ENCODE data around the gene ENO2. TPM values are rescaled to one million over a fixed set of nuclear protein-coding genes. Genes with fewer than 3 reads are reported as not detected.
"Not testable (repeated sequence)": the region's sequence is repeated elsewhere in the genome, so short reads cannot be mapped to it uniquely, and the experiment has no call there.

Gene ENO2
- 100 to 1,000 TPM in 5 of 8 experiments, 1 to 10 TPM in 3; 2.6 to 399 (median 169) TPM for total RNA-seq

- 0% methylated on average over 8 of the region's 68 CpGs; no CpG with 5 or more reads in 9 of the 10 experiments for whole genome bisulfite sequencing, 10 experiments
- Histone ChIP-seq H3K4me1 (replicated peaks in 1 of 2) (peaks cover 15 to 16% of the 10 kb centered on the region in 2 donors), H3K27ac (peak within 1 kb of the TSS; percentile 88 to 96), H3K4me3 (peak within 1 kb of the TSS; percentile 71 to 99 (median 96))
- ATAC-seq (replicated peaks in 6 of 8), result peak; percentile 84 to 94 (median 90)
- in situ Hi-C loops (cut with MboI; ENCODE audit: low pct_unique_long_range_greater_than_20kb in 2 of 9, low sequenced_read_pairs in 9 of 9, unreplicated experiment in 9 of 9), result no loop called here
Measured at GRCh38 chr12:6914246-6914946, at the start of gene ENO2. Gene ENO2, plus strand, starts transcription at chr12:6914580. Its CDS starts 1,253 bp downstream, at chr12:6915833.

GRCh38 chr12:6865307-6865706 lies 49.1 kb upstream of the ENO2 start:
- peaks cover 17 to 19% of the 10 kb centered on the region in 2 donors for H3K4me1 ChIP-seq (replicated peaks in 1 of 2)
- ATAC-seq (replicated peaks in 6 of 8); H3K27ac ChIP-seq; H3K4me3 ChIP-seq; in situ Hi-C loops (cut with MboI; ENCODE audit: low pct_unique_long_range_greater_than_20kb in 2 of 9, low sequenced_read_pairs in 9 of 9, unreplicated experiment in 9 of 9): not testable (repeated sequence)
- WGBS, 10 experiments, result 67 to 100% (median 100%) methylated on average over 1 to 5 of the region's 5 CpGs; no CpG with 5 or more reads in 5 of the 10 experiments

- WGBS, 10 experiments, result 56 to 70% (median 60%) methylated on average over 1 to 6 of the region's 19 CpGs; no CpG with 5 or more reads in 5 of the 10 experiments
- H3K27ac ChIP-seq, result peak overlapping the region in 1 of 2 donors; percentile 76
- no peak for ATAC-seq (replicated peaks in 6 of 8)
Measured at GRCh38 chr12:6866163-6866919, 48.0 kb upstream of the ENO2 start.

GRCh38 chr12:6866920-6867412 lies 47.4 kb upstream of the ENO2 start:
- in situ Hi-C loops (cut with MboI; ENCODE audit: low pct_unique_long_range_greater_than_20kb in 2 of 9, low sequenced_read_pairs in 9 of 9, unreplicated experiment in 9 of 9), result no loop called here
- H3K4me1 ChIP-seq (replicated peaks in 1 of 2), result peaks cover 21 to 23% of the 10 kb centered on the region in 2 donors
- peak; percentile 1 to 31 (median 14) for ATAC-seq (replicated peaks in 6 of 8)
- peak overlapping the region; percentile 83 to 95 (median 89) for H3K4me3 ChIP-seq
- H3K27ac ChIP-seq, result peak overlapping the region; percentile 50 to 76
- WGBS, 10 experiments, result 0 to 40% (median 0%) methylated on average over 1 to 4 of the region's 33 CpGs; no CpG with 5 or more reads in 5 of the 10 experiments

More at GRCh38 chr12:6866163-6866919, 48.0 kb upstream of the ENO2 start:
- in situ Hi-C loops (cut with MboI; ENCODE audit: low pct_unique_long_range_greater_than_20kb in 2 of 9, low sequenced_read_pairs in 9 of 9, unreplicated experiment in 9 of 9), result no loop called here
- Histone ChIP-seq H3K4me3 (peak overlapping the region in 4 of 5 donors; percentile 83 to 94 (median 88)), H3K4me1 (replicated peaks in 1 of 2) (peaks cover 17 to 19% of the 10 kb centered on the region in 2 donors)

- 0% methylated on average over 4 to 12 of the region's 86 CpGs; no CpG with 5 or more reads in 8 of the 10 experiments for WGBS, 10 experiments
- ATAC-seq (replicated peaks in 6 of 8), result peak; percentile 73 to 80 (median 76)
- in situ Hi-C loops (cut with MboI; ENCODE audit: low pct_unique_long_range_greater_than_20kb in 2 of 9, low sequenced_read_pairs in 9 of 9, unreplicated experiment in 9 of 9), result no loop called here
Measured at GRCh38 chr12:6867413-6868210, 46.8 kb upstream of the ENO2 start, which contains the start of gene TPI1. Gene TPI1, plus strand, starts transcription at chr12:6867531. Its CDS starts 36 bp downstream, at chr12:6867567.

GRCh38 chr12:6868211-6869048 lies 46.0 kb upstream of the ENO2 start:
- in situ Hi-C loops (cut with MboI; ENCODE audit: low pct_unique_long_range_greater_than_20kb in 2 of 9, low sequenced_read_pairs in 9 of 9, unreplicated experiment in 9 of 9), result no loop called here

More at GRCh38 chr12:6867413-6868210, 46.8 kb upstream of the ENO2 start, which contains the start of gene TPI1:
- Histone ChIP-seq H3K27ac (peak within 1 kb of the TSS; percentile 76 to 77), H3K4me1 (replicated peaks in 1 of 2) (peaks cover 24 to 25% of the 10 kb centered on the region in 2 donors), H3K4me3 (peak within 1 kb of the TSS; percentile 83 to 95 (median 89))

GRCh38 chr12:6869049-6870021 lies 45.0 kb upstream of the ENO2 start:
- ATAC-seq (replicated peaks in 6 of 8), result peak in 4 of 8 experiments; percentile 0 to 4 (median 2)

More at GRCh38 chr12:6868211-6869048, 46.0 kb upstream of the ENO2 start:
- Histone ChIP-seq H3K4me1 (replicated peaks in 1 of 2) (peaks cover 24 to 25% of the 10 kb centered on the region in 2 donors), H3K4me3 (peak overlapping the region; percentile 83 to 95 (median 89)), H3K27ac (peak overlapping the region; percentile 76 to 77)
- 0 to 33% (median 0%) methylated on average over 1 to 9 of the region's 22 CpGs; no CpG with 5 or more reads in 2 of the 10 experiments for WGBS, 10 experiments
- no peak for ATAC-seq (replicated peaks in 6 of 8)

GRCh38 chr12:6870304-6870703 lies 44.1 kb upstream of the ENO2 start:
- peaks cover 24 to 28% of the 10 kb centered on the region in 2 donors for H3K4me1 ChIP-seq (replicated peaks in 1 of 2)
- in situ Hi-C loops (cut with MboI; ENCODE audit: low pct_unique_long_range_greater_than_20kb in 2 of 9, low sequenced_read_pairs in 9 of 9, unreplicated experiment in 9 of 9); H3K4me3 ChIP-seq; H3K27ac ChIP-seq; ATAC-seq (replicated peaks in 6 of 8): not testable (repeated sequence)
- 0 to 100% (median 100%) methylated on average over 1 of the region's 4 CpGs; no CpG with 5 or more reads in 7 of the 10 experiments for WGBS, 10 experiments

More at GRCh38 chr12:6869049-6870021, 45.0 kb upstream of the ENO2 start:
- in situ Hi-C loops (cut with MboI; ENCODE audit: low pct_unique_long_range_greater_than_20kb in 2 of 9, low sequenced_read_pairs in 9 of 9, unreplicated experiment in 9 of 9), result no loop called here
- Histone ChIP-seq H3K4me3 (peak overlapping the region; percentile 83 to 95 (median 89)), H3K4me1 (replicated peaks in 1 of 2) (peaks cover 24 to 27% of the 10 kb centered on the region in 2 donors), H3K27ac (peak overlapping the region in 1 of 2 donors; percentile 37)
- 4 to 80% (median 33%) methylated on average over 1 to 7 of the region's 12 CpGs; no CpG with 5 or more reads in 1 of the 10 experiments for WGBS, 10 experiments

GRCh38 chr12:6871052-6871957 lies 43.1 kb upstream of the ENO2 start:
- 43 to 100% (median 90%) methylated on average over 1 to 3 of the region's 12 CpGs; no CpG with 5 or more reads in 4 of the 10 experiments for WGBS, 10 experiments
- peaks cover 23 to 27% of the 10 kb centered on the region in 2 donors for H3K4me1 ChIP-seq (replicated peaks in 1 of 2)
- ATAC-seq (replicated peaks in 6 of 8), result peak in 2 of 8 experiments; percentile 2
- no peak overlapping the region for H3K27ac ChIP-seq
- H3K4me3 ChIP-seq, result peak overlapping the region in 1 of 5 donors; percentile 63
- in situ Hi-C loops (cut with MboI; ENCODE audit: low pct_unique_long_range_greater_than_20kb in 2 of 9, low sequenced_read_pairs in 9 of 9, unreplicated experiment in 9 of 9), result no loop called here
